Endometrial microvascular endothelial cells (primary cell): Measurements from ENCODE around the gene PLEKHJ1. TPM values are rescaled to one million over a fixed set of nuclear protein-coding genes. Genes with fewer than 3 reads are reported as not detected.

ENCODE experiments used
- in situ Hi-C: cut with HindIII; loops from 2 replicates; pipeline ENCODE4 v1.10.0; 2017; ENCODE audit warnings: low sequenced_read_pairs, low pct_unique_long_range_greater_than_20kb; ENCODE audit errors: inconsistent ontology term
- total RNA-seq: library from RNA; depleted of rRNA; stranded (reverse); fragments of >200 nt; gene quantifications from one replicate; pipeline ENCODE4 v1.2.3, GENCODE V29; 2015; ENCODE audit errors: inconsistent ontology term

The PLEKHJ1 gene
- total RNA-seq, 1 donor from 2014 or later: 118 TPM

DNA sequence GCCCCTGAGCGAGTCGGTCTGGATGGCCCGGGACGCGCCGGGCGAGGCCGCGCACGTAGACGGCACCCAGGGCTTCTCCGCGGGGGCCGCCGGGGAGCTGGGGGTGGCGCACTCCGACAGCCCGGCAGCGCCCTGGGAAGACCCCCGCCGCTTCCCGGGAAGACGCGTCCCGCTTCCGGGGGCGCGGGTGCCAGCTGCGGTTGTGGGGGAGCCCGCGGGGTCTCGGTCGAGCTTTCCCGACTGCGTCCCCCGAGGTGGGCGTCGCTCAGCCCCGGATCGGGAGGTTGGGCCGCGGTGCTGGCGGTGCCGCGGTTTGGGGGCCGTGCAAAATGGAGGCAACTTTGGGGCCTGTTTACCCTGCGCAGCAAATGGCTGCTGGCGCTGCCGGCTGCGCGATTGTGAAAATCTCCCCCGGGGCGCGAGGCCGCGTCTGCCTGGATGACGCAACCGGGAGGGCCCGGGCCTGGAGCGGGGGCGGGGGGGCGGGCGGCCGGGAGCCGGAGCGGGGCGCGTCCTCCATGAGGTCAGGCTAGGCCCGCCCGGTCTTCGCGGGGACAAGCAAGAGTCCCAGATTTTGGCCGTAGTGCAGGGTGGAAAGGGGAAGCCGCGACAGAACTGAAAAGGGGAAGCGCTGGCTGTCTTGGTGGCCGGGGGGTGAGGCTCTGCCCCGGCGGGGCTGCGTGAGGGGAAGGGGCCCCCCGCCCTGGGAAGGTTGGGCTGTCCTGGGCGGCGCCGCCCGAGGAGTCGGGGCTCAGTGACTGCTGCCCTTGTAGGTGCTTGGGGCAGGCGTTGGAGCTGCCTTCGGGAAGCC, 34.5 kb upstream of the PLEKHJ1 start:
- in situ Hi-C loops: no loop called here

DNA sequence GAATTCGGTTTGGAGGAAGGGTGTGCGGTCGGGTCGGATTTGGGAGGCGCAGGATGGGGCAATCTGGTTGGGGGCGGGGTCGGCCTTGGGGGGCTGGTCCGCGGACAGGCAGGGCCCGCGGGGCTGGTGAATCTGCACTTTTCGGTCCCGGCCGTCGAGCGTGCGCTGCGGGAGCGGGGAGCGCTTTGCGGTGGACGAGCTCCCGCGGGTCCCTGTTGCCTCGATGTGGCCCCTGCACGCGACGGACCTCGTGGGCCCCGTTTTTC, 34.0 kb upstream of the PLEKHJ1 start:
- in situ Hi-C loops: no loop called here

DNA sequence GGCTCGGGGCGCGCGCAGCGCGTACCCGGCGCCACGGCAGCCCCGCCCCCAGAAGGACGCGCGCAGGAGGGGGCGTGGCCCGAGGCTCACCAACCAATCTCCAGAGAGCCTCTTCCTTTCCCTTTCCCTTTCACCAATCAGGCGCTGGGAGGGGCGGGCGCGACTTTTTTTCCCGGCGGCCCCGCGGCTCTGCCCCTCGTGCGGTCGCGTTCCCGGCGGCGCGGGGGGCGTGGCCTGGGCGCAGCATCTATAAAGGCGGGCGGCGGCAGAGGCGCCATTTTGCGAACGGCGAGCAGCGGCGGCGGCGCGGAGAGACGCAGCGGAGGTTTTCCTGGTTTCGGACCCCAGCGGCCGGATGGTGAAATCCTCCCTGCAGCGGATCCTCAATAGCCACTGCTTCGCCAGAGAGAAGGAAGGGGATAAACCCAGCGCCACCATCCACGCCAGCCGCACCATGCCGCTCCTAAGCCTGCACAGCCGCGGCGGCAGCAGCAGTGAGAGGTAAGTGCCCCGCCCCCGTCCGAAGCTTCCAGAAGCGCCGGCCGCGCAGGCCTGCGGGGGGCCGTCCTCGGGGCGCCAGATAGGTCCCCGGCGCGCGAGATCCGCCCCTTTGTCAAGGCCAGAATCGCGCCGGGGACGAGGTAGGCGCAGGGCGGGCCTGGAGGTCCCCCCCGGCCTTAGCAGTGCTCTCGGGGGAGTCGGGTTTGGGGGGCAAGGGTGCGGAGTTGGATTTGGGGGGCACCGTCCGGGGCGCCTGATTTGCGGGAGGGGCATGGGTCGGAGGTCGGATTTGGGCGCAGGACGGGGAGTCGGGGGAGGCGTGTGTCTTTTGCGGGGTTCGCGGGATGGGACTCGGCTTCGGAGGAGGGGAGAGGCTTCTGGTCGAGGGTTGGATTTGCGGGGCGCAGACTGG, 33.4 kb upstream of the PLEKHJ1 start:
- in situ Hi-C loops: no loop called here

DNA sequence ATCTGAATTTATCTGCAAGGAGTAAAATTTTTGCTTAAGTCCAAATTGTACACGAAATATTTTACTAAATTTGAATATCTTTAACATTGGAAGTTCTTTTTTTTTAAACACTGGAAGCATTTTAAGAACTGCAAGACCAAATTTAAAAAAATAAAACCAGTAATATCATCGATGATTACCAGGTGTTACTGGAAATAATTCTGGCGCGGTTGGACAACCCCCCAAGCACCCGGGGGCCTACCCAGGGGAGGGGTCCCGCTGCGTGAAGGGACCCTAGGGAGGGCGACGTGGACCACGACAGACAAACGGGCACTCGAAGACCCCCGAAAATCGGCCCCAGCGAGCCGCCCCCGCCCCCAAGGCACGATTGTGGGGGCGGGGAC, 32.7 kb upstream of the PLEKHJ1 start:
- in situ Hi-C loops: no loop called here

DNA sequence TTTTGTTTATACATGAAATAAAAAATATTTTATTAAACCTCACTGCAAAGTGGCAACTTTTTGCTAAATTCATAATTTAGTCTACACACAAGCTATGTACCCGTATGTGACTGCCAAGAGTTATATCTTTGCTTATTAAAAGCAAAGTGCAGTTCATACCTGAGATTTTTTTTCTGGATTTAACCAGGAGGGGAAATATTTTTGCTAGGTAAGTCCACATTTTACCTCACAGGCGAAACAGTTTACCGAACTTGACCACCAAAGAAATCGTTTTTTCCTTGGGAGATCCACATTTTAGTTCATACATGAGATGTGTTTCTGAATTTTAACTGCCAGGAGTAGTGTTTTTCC, 32.3 kb upstream of the PLEKHJ1 start:
- in situ Hi-C loops: no loop called here

DNA sequence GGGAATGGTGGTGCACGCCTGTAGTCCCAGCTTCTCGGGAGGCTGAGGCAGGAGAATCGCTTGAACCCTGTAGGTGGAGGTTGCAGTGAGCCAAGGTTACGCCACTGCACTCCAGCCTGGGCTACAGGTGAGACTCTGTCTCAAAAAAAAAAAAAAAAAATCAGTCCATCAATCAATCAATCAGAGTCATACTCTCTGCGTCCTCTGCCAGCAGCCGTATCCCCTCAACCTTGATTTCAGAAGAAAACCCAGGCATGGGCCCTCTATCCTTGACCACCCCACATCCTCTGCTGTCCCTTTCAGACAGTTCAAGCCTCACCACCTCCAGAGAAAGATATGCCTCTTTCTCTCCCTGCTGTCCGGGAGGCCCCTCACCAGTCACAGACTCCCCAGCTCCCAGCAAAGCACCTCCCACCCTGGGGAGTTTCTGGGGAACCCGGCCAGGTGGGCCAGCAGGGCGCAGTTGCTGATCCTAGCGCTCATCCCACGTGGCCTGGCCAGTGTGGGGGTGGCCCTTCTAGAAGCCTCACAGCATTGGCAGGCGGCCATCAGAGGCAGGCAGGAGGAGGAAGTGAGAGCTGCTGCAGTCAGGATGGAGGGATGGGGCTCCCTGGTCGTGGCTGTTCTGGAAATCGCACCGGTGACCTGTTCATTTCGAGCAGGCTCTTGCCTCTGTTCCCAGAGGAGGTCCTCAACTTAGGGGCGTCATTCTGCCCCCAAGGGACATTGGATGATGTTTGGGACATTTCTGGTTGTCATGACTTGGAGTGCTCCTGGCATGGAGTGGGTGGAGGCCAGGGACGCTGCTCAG, 30.3 kb upstream of the PLEKHJ1 start:
- in situ Hi-C loops: no loop called here

DNA sequence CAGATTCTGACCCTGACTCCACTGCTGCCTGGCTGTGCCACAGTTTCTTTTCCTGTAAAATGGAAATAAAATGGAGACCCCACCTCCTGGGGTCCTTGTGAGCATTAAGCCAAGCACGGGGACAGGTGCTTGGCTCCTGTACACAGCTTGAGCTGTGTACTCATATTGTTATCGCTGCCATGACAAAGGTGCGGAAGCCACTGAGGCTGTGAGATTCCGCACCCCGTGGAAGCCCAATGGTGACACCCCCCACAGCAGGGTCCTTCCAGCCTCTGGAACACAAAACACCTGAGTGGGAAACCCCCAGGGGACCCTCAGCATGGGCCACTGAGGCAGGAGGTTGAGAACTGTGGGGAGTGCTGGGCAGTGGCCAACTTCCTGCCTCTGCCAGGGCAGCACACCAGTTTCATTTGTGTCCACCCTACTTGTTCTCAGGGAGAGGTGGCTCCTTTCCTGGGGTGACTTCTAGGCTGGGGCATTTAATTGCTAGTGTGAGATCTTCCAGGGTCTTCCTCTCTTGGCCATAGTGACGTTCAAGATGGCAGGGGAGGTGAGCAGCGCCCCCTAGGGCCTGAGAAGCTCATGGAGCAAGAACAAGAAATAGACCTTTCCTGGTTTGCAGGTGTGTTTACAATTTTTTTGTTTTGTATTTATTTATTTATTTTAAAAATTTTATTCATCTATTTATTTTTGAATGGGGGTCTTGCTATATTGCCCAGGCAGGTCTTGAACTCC, 25.5 kb upstream of the PLEKHJ1 start:
- in situ Hi-C loops: no loop called here

DNA sequence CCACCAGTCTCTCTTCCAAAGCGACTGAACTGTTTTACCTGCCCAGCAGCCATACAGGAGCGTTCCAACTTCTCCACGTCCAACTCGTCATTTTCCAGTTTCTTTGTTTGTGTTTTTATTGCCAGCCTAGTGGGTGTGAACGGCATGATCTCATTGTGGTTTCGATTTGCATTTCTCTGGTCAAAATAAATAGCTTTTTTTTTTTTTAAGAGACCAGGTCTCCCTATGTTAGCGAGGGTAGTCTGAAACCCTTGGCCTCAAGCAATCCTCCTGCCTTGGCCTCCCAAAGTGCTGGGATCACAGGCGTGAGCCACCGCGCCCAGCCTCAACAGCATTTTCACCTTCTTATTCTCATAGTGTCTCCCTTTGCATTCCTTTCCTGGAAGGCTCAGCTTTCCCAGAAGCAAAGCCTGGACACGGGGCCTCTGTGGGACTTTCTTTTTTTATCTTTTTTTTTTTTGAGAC, 24.2 kb upstream of the PLEKHJ1 start:
- in situ Hi-C loops: no loop called here

DNA sequence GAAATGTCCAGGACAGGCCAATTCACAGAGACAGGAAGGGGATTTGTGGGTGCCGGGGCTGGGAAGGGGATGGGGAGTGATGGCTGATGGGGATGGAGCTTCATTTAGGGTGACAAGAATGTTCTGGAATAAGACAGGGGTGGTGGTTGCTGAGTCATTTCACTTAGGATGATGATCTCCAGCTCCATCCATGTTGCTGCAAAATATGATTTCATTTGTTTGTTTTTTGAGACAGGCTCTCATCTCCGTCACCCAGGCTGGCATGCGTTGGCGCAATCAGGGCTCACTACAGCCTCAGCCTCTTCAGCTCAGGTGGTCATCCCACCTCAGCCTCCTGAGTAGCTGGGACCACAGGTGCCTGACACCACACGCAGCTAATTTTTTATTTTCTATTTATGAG, 23.2 kb upstream of the PLEKHJ1 start:
- in situ Hi-C loops: no loop called here

DNA sequence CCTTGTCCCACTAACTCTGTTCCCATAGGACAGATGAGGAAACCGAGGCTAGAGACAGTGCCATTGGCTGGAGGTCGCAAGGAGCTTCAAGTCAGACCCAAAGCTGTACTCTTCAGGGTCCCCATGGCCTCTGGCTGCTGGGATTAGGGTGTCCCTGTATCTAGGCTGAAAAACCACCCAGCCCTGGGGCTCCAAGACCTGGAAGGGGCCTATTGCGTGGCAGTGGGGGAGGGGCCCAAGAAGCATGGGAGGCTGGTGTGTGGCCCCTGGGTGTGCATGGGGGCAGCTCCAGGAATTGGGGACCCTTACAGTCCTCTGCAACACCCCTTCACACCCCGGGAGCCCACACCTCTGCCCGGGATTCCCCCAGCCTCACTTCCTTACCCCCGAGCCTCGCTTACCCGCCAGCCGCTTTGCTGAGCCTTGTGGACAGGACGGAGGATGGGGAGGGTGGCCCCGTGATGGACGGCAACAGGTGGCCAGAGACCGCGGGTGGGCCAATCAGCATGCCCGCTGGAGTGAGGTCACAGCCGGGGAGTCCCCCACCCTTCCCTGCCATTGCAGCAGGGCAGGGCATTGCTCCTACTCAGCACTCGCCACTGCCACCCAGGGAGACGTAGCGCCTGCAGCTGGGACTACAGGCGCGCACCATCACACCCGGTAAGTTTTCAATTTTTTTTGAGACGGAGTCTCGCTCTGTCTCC, 20.0 kb upstream of the PLEKHJ1 start, which contains the start of gene JSRP1:
JSRP1 (minus strand) TSS at position 436 of the 704 bp plus-strand sequence. CDS start 1,103 bp downstream, outside the sequence.
- in situ Hi-C loops: no loop called here

DNA sequence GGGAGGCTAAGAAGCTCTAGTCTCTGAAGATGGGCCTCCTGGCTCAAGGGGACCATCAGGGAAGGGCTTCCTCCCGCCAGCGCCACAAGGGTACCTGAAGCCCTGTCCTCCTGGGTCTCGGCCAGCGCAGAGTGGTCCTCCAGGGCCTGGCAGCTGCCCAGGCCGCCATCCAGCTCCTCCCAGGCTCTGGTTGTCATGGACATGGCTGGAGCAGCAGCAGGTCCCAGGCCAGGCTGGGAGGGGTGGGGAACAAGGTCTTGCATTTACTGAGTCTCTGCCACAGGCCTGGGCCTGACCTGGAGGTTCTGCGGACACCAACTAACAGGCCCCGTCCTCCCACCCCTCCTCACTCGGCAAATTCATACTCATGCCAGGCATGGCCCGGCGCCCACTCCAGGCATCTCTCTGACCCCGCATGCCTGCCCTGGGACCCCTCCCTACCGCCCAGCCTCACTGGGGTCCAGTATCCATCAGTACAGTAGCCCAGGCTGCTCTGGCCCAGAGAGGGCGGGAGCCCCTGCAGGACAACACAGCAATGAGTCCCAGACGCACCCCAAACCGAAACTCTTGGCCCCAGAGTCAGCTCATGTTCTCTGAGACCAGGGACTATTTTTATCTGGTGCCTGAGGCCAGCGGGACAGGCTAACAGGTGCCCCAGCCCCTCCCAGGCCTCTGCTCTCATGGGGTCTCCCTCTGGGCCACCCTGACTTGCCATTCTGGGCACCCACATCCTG, 19.1 kb upstream of the PLEKHJ1 start:
- in situ Hi-C loops: no loop called here

DNA sequence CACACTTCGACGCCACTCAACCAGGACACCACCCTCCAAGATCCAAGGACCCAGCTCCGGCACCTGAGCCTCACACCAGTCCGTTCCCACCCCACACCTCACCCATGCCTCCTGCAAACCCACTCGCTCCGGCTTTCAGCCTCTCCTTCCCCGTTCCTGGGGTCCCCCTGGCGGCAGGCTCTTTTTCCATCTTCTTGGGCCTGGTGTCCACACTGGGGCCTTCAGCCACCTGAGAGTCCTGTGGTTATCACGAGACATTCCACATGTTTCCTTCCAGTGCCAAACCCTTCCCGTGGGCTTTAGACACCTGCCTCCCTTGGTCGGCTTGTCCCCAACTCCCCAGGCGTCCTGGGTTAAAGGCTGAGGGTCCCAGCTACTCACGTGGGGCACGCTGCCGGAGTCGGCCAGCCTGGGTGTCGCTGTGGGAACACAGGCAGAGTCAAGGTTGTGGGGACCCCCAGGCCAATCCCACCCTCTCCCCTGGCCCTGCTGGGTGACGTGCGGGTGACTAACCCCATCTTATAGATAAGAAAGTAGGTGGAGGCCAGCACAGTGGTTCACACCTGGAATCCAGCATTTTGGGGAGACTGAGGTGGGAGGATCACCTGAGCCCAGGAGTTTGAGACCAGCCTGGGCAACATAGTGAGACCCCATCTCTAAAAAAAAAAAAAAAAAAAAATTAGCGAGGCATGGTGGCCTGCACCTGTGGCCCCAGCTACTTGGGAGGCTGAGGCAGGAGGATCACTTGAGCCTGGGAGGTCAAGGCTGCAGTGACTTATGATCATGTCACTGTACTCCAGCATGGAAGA, 18.1 kb upstream of the PLEKHJ1 start:
- in situ Hi-C loops: no loop called here

DNA sequence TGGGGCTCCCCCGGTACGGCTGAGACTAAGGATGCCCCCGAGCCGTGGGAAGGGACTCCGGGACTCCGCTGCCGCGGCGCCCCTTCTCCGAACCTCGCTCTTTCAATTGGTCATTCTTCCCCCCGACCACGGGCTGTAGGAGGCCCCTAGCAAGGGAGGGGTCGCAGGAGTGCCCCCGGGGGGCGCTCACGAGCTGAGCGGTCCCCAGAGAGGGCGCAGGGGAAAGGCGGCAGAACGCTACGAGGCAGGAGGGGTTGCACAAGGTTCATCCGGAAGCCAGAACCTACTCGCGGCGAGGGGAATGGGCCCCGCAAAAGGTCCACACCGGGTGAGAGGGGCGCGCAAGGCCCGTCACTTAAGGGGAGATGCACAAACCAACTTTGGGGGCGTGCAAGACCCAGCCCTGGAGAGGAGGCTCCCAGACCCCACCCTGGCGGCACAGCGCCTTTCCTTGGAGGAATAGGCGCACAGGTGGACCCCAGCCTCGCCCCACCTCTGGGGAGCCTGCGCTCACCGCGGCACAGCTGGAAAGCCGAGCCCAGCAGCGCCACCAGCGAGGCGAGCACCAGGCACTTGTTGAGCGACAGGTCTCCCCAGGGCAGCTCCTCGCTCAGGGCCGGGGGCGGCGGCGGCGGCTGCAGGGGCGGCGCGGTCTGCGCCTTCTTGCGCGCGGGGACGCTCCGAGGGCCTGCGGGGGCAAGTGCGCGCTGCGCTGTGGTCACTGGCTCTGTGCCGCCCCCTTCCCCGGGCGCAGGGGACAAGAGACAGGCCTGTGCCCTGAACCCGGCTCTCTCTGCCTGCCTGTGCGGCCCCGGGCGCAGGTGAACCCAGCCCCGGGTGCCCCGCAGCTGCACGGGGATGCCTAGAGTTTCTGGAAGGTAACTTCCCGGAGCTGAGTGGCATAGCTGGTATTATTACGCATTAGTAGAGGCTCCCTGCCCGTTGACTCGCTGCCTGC, 17.3 kb upstream of the PLEKHJ1 start:
- in situ Hi-C loops: no loop called here

DNA sequence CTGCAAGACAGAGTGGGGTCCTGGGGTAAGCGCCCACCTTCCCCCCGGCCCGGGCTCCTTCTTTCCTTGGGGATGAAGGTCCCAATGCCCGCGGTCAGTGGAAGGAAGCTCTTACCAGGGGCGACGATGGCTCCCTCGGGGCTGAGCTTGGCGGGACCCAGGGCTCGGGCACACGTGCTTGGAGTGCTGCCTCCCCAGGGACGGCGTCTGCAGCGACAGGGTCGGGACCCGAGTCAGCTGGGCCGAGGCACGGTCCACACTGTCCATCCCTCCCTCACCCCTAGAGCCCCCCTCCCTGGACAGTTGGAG, 16.6 kb upstream of the PLEKHJ1 start:
- in situ Hi-C loops: no loop called here

DNA sequence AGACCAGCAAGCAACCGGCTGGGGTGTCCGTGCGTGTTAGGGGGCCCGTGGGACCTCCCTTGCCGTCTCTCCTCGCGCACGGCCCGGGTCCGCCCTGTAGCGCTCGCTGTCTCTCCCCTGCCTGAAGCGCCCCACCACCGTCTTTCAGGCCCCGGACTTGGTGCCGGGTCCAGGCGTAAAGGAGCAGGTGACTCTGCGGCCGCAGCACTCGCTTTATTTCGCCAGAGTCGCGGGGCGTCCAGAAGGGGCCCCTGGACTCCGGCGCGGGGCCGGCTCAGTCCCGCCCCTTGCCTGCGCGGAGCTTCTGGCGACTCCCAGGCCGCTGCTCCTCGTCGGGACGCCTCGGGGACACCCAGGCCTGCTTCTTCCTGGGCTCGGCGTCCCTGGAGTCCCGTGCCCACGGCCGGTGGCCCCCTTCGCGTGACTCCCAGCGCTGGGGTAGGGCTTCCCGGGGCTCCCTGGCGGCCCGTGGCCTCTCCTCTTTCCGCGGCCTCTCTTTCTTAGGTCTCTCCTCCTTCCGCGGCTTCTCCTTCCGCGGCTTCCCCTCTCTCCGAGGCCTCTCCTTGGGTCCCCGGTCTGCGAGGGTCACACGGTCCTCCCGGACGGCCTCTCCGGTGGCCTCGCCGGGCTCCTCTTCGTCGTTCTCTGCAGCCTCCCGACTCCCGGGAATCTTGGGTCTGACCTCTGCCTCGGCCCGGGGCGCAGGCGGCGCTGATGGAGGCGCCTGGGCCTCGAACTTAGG, 16.1 kb upstream of the PLEKHJ1 start:
- in situ Hi-C loops: no loop called here
